HG02852 (cell line): ENCODE data around the gene MUC5B.
"Not testable (repeated sequence)": the region's sequence is repeated elsewhere in the genome, so short reads cannot be mapped to it uniquely, and the experiment has no call there.

Experiments used
- ATAC-seq: cut with Tn5 transposase; IDR thresholded peaks from one replicate; pipeline ENCODE4 v1.9.1; 2021; ENCODE audit warnings: mild to moderate bottlenecking, moderate library complexity; ENCODE audit not compliant: unreplicated experiment

Gene MUC5B

DNA sequence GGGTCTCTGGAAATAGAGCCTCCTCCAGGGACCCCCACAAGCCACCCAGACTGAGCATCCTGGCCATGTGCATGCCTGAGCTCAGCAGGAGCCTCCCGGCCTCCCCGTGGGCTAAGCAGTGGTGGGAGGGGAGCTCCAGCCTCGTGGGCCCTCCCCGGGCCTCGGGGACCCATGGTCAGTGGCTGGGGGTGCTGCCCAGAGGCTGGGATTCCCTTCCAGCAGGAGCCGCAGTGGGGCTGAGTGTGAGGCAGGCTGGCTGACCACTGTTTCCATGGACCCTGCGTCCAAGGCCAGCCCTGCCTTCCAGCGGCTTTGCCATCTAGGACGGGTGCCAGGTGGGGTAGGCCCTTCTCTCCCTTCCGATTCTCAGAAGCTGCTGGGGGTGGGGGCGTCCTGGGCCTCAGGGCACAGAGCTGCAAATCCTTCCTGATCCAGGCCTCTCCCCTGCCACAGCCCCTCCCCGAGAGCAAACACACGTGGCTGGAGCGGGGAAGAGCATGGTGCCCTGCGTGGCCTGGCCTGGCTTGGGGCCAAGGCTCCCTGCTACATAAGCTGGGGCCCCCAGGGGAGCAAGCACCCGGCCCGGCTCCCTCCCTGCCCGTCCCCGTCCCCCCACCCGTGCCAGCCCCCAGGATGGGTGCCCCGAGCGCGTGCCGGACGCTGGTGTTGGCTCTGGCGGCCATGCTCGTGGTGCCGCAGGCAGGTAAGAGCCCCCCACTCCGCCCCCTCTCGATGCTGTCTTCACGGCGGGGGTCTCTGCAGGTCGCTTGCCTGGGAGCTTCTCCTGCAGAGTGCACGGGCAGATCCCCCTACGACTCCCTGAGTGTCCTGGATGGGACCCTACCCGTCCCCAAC, at the start of gene MUC5B:
MUC5B (plus strand) TSS at position 576 of the 855 bp plus-strand sequence; CDS start at position 634, 58 bp downstream.
- ATAC-seq = no peak

- ATAC-seq = not testable (repeated sequence)
Measured at GRCh38 chr11:1173396-1173795, 49.5 kb upstream of the MUC5B start.

DNA sequence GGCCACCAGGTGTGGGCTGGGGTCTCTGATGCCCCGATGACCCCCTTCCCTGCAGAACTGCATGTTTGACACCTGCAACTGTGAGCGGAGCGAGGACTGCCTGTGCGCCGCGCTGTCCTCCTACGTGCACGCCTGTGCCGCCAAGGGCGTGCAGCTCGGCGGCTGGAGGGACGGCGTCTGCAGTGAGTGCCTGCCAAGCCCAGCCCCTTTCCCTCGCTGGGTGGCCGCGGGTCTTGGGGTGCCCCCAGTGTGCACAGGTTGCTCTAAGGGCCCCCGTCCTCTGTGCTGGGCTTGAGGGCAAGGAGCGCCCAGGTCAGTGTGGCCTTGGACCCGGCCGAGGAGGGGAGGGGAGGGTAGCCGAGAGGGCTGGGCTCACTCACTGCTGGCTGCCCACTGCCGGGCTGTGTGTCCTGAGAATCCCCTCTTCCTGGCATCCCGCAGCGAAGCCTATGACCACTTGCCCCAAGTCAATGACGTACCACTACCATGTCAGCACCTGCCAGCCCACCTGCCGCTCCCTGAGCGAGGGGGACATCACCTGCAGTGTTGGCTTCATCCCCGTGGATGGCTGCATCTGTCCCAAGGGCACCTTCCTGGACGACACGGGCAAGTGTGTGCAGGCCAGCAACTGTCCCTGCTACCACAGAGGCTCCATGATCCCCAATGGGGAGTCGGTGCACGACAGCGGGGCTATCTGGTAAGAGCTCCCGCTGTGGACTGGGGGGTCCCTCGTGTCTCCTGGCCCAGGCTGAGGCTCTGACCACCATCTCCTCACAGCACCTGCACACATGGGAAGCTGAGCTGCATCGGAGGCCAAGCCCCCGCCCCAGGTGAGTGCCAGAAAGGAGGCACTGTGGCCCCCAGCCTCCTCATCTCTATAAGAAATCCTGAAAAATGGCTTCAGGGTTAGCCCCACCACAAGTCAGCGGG, 48.2 kb upstream of the MUC5B start:
- no peak for ATAC-seq

DNA sequence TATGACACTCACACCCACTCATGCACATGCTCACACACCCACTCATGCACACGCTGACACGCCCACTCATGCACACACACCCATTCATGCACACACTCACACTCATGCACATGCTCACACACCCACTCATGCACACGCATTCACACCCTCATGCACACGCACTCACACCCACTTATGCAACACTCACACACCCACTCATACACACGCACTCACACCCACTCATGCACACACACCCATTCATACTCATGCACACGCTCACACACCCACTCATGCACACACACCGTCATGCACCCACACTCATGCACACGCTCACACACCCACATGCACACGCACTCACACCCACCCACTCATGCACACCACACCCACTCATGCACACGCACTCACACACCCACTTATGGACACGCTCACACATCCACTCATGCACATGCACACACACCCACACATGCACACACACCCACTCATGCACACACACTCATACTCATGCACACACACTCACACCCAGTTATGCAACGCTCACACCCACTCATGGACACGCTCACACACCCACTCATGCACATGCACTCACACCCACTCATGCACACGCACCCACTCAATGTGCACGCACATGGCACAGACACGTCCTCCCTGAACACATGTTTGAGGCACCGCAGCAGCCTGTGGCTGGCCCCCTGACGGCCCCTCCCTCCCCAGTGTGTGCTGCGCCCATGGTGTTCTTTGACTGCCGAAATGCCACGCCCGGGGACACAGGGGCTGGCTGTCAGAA, 47.2 kb upstream of the MUC5B start:
- no peak for ATAC-seq

DNA sequence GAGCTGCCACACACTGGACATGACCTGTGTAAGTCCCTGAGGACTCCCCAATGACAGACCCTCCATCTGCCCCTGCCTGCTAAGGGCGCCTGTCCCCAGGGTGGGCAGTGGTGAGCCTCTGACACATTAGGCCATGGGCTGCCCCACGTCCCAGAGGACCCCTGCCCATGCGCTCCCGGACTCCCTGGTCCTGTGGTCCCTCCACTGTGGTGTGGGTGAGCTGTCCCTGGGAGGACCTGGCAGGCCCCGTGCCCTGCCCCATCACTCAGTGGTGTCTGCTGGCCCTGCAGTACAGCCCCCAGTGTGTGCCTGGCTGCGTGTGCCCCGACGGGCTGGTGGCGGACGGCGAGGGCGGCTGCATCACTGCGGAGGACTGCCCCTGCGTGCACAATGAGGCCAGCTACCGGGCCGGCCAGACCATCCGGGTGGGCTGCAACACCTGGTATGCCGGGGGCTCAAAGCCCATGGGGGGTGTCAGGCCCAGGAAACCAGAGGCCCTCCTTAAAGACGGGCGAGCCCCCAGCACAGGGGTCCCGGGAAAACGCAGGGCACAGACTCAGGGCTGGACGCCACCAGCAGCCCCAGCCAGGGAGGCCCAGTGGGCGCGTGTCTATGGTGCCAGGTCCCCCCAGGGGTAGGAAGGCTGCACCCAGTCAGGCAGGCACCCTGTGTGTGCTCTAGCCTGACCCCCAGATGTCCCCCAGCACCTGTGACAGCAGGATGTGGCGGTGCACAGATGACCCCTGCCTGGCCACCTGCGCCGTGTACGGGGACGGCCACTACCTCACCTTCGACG, 46.4 kb upstream of the MUC5B start:
- no peak for ATAC-seq

DNA sequence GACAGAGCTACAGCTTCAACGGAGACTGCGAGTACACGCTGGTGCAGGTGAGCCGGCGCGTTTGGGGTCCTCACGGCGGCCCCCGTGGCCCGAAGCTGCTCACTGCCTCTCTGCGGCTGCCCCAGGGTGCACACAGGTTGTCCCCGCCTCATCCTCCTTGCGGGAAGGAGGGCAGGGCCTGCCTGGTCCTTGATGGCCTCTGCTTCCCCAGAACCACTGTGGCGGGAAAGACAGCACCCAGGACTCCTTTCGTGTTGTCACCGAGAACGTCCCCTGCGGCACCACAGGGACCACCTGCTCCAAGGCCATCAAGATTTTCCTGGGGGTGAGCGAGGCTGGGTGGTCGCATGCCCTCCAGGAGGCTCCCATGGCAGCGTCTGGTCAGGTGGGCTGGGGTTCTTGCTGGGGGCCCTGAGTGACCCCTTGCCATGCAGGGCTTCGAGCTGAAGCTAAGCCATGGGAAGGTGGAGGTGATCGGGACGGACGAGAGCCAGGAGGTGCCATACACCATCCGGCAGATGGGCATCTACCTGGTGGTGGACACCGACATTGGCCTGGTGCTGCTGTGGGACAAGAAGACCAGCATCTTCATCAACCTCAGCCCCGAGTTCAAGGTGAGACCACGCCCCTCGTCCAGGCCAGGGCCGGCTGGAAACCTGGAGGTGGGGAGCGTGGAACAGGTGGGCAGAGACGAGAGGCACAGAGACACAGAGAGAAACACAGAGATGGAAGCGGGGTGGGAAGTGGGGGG, 45.7 kb upstream of the MUC5B start:
- no peak for ATAC-seq

GRCh38 chr11:1177771-1178090, 45.1 kb upstream of the MUC5B start:
- no peak for ATAC-seq

DNA sequence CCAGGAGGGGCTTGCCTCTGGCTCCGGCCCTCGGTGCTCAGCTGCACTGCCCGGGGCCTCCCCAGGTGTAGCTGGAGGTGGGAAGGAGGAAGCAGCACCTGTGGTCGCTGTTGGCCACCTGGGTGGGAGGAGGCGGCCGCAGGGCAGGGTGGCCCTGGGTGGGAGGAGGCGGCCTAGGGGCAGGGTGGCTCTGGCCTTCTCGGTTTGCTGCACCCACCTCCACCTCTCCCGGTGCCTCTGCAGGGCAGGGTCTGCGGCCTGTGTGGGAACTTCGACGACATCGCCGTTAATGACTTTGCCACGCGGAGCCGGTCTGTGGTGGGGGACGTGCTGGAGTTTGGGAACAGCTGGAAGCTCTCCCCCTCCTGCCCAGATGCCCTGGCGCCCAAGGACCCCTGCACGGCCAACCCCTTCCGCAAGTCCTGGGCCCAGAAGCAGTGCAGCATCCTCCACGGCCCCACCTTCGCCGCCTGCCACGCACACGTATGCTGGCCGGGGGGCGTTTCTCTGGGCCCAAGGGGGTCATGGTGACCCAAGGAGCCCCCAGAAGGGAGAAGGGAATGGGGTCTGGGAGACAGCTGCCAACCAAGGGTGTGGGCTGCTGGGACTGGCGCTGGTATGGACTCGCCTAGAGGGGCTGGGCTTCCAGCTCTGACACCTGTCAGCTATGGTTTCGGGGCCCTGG, 44.5 kb upstream of the MUC5B start:
- ATAC-seq = no peak

DNA sequence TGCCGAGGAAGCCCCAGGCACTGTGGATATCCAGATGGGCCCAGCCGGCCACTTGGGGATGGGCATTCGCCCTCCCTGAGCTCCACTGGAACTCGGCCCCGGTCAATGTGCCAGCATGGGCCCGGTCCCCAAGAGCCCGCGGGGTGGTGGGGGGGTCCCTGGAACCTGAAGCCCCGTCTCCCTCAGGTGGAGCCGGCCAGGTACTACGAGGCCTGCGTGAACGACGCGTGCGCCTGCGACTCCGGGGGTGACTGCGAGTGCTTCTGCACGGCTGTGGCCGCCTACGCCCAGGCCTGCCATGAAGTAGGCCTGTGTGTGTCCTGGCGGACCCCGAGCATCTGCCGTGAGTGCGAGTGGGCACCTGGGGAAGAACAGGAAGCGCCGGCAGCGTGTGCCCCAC, 44.0 kb upstream of the MUC5B start:
- ATAC-seq = no peak

- ATAC-seq = no peak
Measured at GRCh38 chr11:1179641-1180040, 43.2 kb upstream of the MUC5B start.

DNA sequence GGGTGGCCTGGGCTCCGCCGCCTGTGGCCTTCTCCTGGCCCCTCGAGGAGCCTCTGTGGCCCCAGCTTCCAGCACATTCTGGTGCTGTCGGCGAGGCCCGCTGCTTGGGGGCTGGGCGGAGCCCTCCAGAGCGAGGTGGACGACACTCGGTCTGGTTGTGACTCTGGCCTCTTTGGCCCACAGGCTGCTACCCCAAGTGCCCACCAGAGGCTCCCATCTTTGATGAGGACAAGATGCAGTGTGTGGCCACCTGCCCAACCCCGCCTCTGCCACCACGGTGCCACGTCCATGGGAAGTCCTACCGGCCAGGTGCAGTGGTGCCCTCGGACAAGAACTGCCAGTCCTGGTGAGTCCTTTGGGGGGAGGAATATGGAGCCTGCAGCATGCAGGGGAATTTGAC, 42.7 kb upstream of the MUC5B start:
- ATAC-seq = no peak

- no peak for ATAC-seq
Measured at GRCh38 chr11:1180947-1181391, 41.9 kb upstream of the MUC5B start.

GRCh38 chr11:1181420-1181819, 41.4 kb upstream of the MUC5B start:
- ATAC-seq = no peak

GRCh38 chr11:1181853-1182535, 40.9 kb upstream of the MUC5B start:
- no peak for ATAC-seq

- ATAC-seq = not testable (repeated sequence)
Measured at GRCh38 chr11:1184139-1184538, 38.7 kb upstream of the MUC5B start.

DNA sequence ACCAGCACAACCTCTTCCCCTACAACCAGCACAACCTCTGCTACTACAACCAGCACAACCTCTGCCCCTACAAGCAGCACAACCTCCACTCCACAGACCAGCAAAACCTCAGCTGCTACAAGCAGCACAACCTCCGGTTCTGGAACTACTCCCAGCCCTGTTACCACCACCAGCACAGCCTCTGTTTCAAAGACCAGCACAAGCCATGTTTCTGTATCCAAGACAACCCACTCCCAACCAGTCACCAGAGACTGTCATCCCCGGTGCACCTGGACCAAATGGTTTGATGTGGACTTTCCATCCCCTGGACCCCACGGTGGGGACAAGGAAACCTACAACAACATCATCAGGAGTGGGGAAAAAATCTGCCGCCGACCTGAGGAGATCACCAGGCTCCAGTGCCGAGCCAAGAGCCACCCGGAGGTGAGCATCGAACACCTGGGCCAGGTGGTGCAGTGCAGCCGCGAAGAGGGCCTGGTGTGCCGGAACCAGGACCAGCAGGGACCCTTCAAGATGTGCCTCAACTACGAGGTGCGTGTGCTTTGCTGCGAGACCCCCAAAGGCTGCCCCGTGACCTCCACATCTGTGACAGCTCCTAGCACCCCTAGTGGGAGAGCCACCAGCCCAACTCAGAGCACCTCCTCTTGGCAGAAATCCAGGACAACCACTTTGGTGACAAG, 34.3 kb upstream of the MUC5B start:
- ATAC-seq = not testable (repeated sequence)

GRCh38 chr11:1189816-1190215, 33.0 kb upstream of the MUC5B start:
- not testable (repeated sequence) for ATAC-seq
